ENCODE measurements around the gene PCNT.

PCNT gene

DNA sequence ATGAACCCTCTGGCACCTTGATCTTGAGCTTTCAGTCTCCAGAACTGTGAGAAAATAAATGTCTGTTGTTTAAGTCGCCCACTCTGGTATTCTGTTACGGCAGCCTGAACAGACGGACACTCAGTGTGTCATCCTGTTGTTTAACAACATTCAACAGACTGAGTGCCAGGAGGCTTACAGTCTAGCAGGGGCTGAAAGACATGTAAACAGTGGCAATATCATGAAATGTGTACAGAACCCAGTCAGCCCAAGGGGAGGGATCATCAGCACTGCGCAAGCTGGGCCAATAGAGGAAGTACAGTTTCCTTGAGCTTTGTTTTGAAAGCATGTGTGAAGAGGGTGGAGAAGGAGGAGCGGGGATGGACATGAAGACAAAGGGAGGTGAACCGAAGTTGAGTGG is 148.3 kb downstream of the PCNT start:
- Histone ChIP-seq H4K20me1 (ENCODE audit: control insufficient read depth, insufficient read depth, low read depth, low read length) (no peaks in the 10 kb centered on the region), H3K36me3 (ENCODE audit: control insufficient read depth, low read length) (no peaks in the 10 kb centered on the region), H3K9me2 (replicated peaks; ENCODE audit: control insufficient read depth, low read length) (no peaks in the 10 kb centered on the region), H3K27ac (ENCODE audit: low read depth, low read length) (no peak overlapping the region), H3K79me2 (ENCODE audit: control insufficient read depth, low read length) (no peaks in the 10 kb centered on the region), H3K4me1 (ENCODE audit: control insufficient read depth, low read length) (no peaks in the 10 kb centered on the region), H3F3A (ENCODE audit: control insufficient read depth, insufficient read depth) (no peaks in the 10 kb centered on the region), H3K27me3 (ENCODE audit: control insufficient read depth, low read length) (no peaks in the 10 kb centered on the region), H3K4me2 (ENCODE audit: low read length) (no peak overlapping the region), H3K9me3 (ENCODE audit: control insufficient read depth, insufficient read depth, low read length) (no peaks in the 10 kb centered on the region), H3K4me3 (ENCODE audit: low read length) (no peak overlapping the region)
- no peak for TF ChIP-seq EZH2phosphoT487 (IDR thresholded peaks at IDR 0.05; ENCODE audit: borderline replicate concordance, low read length)
- TF ChIP-seq, protein P1, sequence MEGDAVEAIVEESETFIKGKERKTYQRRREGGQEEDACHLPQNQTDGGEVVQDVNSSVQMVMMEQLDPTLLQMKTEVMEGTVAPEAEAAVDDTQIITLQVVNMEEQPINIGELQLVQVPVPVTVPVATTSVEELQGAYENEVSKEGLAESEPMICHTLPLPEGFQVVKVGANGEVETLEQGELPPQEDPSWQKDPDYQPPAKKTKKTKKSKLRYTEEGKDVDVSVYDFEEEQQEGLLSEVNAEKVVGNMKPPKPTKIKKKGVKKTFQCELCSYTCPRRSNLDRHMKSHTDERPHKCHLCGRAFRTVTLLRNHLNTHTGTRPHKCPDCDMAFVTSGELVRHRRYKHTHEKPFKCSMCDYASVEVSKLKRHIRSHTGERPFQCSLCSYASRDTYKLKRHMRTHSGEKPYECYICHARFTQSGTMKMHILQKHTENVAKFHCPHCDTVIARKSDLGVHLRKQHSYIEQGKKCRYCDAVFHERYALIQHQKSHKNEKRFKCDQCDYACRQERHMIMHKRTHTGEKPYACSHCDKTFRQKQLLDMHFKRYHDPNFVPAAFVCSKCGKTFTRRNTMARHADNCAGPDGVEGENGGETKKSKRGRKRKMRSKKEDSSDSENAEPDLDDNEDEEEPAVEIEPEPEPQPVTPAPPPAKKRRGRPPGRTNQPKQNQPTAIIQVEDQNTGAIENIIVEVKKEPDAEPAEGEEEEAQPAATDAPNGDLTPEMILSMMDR (IDR thresholded peaks at IDR 0.05; ENCODE audit: low read depth, low read length, poor library complexity, severe bottlenecking) = no peak

DNA sequence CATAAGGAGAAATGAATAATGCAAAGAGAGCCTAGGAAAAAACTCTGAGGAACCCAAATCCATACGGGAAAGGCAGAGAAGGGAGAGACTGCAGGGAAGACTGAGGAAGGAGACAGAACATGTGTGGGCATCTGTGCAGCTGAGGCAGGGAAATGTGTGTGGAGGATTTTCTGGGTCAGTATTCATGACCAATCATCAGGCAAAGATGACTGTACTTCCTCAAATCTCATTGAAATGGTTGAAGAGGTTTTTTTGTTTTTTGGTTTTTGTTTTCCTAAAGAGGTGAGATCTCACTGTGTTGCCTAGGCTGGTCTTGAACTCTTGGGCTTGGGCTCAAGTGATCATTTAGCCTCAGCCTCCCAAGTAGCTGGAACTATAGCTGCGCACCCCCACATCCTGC is 150.4 kb downstream of the PCNT start:
- Histone ChIP-seq H3K4me2 (ENCODE audit: low read length) (no peak overlapping the region), H3K79me2 (ENCODE audit: control insufficient read depth, low read length) (no peaks in the 10 kb centered on the region), H3K27me3 (ENCODE audit: control insufficient read depth, low read length) (no peaks in the 10 kb centered on the region), H3K4me1 (ENCODE audit: control insufficient read depth, low read length) (no peaks in the 10 kb centered on the region), H3K9me2 (replicated peaks; ENCODE audit: control insufficient read depth, low read length) (no peaks in the 10 kb centered on the region), H3K9me3 (ENCODE audit: control insufficient read depth, insufficient read depth, low read length) (no peaks in the 10 kb centered on the region), H4K20me1 (ENCODE audit: control insufficient read depth, insufficient read depth, low read depth, low read length) (no peaks in the 10 kb centered on the region), H3F3A (ENCODE audit: control insufficient read depth, insufficient read depth) (no peaks in the 10 kb centered on the region), H3K4me3 (ENCODE audit: low read length) (no peak overlapping the region), H3K36me3 (ENCODE audit: control insufficient read depth, low read length) (no peaks in the 10 kb centered on the region), H3K27ac (ENCODE audit: low read depth, low read length) (no peak overlapping the region)
- no peak for TF ChIP-seq EZH2phosphoT487 (IDR thresholded peaks at IDR 0.05; ENCODE audit: borderline replicate concordance, low read length)
- TF ChIP-seq, protein P1 (IDR thresholded peaks at IDR 0.05; ENCODE audit: low read depth, low read length, poor library complexity, severe bottlenecking) = no peak

DNA sequence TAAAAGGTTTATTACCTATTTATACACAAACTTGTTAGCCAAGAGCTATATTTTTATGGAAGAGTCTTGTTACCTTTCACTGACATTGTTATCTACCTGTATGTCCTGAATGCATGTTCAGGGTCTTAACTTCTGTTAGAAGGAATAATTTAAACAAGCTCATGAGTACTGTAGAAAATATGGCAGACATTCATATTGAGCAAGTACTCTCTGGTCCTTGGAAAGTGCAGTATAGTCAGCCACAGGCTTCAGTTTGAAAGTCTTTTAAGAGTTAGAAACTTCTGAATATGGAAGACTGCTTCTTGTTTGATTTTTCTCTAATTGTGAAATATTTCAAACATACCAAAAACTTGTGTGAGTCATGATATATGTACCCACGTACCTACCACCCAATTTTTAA is 151.3 kb downstream of the PCNT start:
- Histone ChIP-seq H3F3A (ENCODE audit: control insufficient read depth, insufficient read depth) (no peaks in the 10 kb centered on the region), H4K20me1 (ENCODE audit: control insufficient read depth, insufficient read depth, low read depth, low read length) (no peaks in the 10 kb centered on the region), H3K9me3 (ENCODE audit: control insufficient read depth, insufficient read depth, low read length) (no peaks in the 10 kb centered on the region), H3K4me2 (ENCODE audit: low read length) (no peak overlapping the region), H3K9me2 (replicated peaks; ENCODE audit: control insufficient read depth, low read length) (no peaks in the 10 kb centered on the region), H3K79me2 (ENCODE audit: control insufficient read depth, low read length) (no peaks in the 10 kb centered on the region), H3K27ac (ENCODE audit: low read depth, low read length) (no peak overlapping the region), H3K4me1 (ENCODE audit: control insufficient read depth, low read length) (no peaks in the 10 kb centered on the region), H3K36me3 (ENCODE audit: control insufficient read depth, low read length) (no peaks in the 10 kb centered on the region), H3K27me3 (ENCODE audit: control insufficient read depth, low read length) (no peaks in the 10 kb centered on the region), H3K4me3 (ENCODE audit: low read length) (no peak overlapping the region)
- TF ChIP-seq, protein P1 (IDR thresholded peaks at IDR 0.05; ENCODE audit: low read depth, low read length, poor library complexity, severe bottlenecking) = no peak
- no peak for TF ChIP-seq EZH2phosphoT487 (IDR thresholded peaks at IDR 0.05; ENCODE audit: borderline replicate concordance, low read length)

DNA sequence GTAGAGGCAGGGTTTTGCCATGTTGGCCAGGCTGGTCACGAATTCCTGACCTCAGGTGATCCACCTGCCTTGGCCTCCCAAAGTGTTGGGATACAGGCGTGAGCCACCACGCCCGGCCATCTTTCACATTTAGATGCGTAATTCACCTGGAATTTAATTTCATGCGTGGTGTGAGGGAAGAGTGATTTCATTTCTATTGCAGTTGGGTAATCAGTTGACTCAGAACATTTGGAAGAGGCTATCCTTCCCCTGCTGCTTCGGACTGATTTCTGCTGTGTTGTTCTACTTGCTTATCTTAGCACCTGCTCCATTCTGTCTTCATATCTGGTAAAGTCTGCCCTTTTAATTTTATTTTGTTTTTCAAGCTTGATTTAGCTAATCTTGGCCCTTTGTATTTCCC is 153.8 kb downstream of the PCNT start:
- no peak overlapping the region for H3K4me2 ChIP-seq (ENCODE audit: low read length)
- no peak overlapping the region for H3K4me3 ChIP-seq (ENCODE audit: low read length)
- H3K9me2 ChIP-seq (replicated peaks; ENCODE audit: control insufficient read depth, low read length) = no peaks in the 10 kb centered on the region
- H3F3A ChIP-seq (ENCODE audit: control insufficient read depth, insufficient read depth) = no peaks in the 10 kb centered on the region
- H4K20me1 ChIP-seq (ENCODE audit: control insufficient read depth, insufficient read depth, low read depth, low read length) = no peaks in the 10 kb centered on the region
- no peak overlapping the region for H3K27ac ChIP-seq (ENCODE audit: low read depth, low read length)
- no peaks in the 10 kb centered on the region for H3K36me3 ChIP-seq (ENCODE audit: control insufficient read depth, low read length)
- no peaks in the 10 kb centered on the region for H3K79me2 ChIP-seq (ENCODE audit: control insufficient read depth, low read length)
- no peaks in the 10 kb centered on the region for H3K27me3 ChIP-seq (ENCODE audit: control insufficient read depth, low read length)
- TF ChIP-seq, protein P1 (IDR thresholded peaks at IDR 0.05; ENCODE audit: low read depth, low read length, poor library complexity, severe bottlenecking) = no peak
- TF ChIP-seq EZH2phosphoT487 (IDR thresholded peaks at IDR 0.05; ENCODE audit: borderline replicate concordance, low read length) = no peak
- no peaks in the 10 kb centered on the region for H3K4me1 ChIP-seq (ENCODE audit: control insufficient read depth, low read length)
- no peaks in the 10 kb centered on the region for H3K9me3 ChIP-seq (ENCODE audit: control insufficient read depth, insufficient read depth, low read length)

Data from DOHH2 (cell line).